Measurements from ENCODE around the gene RPN2. TPM values are rescaled to one million over a fixed set of nuclear protein-coding genes. Genes with fewer than 3 reads are reported as not detected.

Gene RPN2
- total and polyA plus RNA-seq, 10 of the 15 experiments (the other 5 are each of a cell fraction or from before 2014, with no cell fraction given), result 148 to 365 (median 228) TPM

- H3K9me3 ChIP-seq (replicated peaks; ENCODE audit: control insufficient read depth, insufficient read depth, low read length), result no peaks in the 10 kb centered on the region
- peaks cover 8% of the 10 kb centered on the region for H4K20me1 ChIP-seq (ENCODE audit: control insufficient read depth, insufficient read depth)
- H3K27ac ChIP-seq (ENCODE audit: control insufficient read depth, insufficient read depth), result no peak overlapping the region
- RAD21 ChIA-PET (ENCODE audit: unreplicated experiment), result no interaction called here
- in situ Hi-C loops (cut with MboI) (loop anchor here (5.0 kb wide), 1 partner anchor 333 kb away; no protein-coding TSS in a partner anchor), intact Hi-C loops (cut with micrococcal nuclease; ENCODE audit: unreplicated experiment) (loop anchor here (10.0 kb wide), 1 partner anchor 206 kb away; no protein-coding TSS in a partner anchor)
- SMC1A ChIA-PET (ENCODE audit: uncharacterized antibody, unreplicated experiment), result interaction anchor here (1.0 to 1.6 kb wide), 2 partner anchors 22 to 335 kb away, joined by 3 to 7 read pairs; no protein-coding TSS in a partner anchor
- 91% methylated on average over 16 of the region's 16 CpGs for WGBS (ENCODE audit: insufficient coverage, insufficient replicate concordance, low lambda C conversion rate, missing lambda C conversion rate)
- H3K36me3 ChIP-seq (ENCODE audit: control insufficient read depth in 2 of 2, insufficient read depth in 2 of 2, low read length in 1 of 2), result peaks cover 28 to 42% of the 10 kb centered on the region in 2 experiments
- H3K4me3 ChIP-seq, result no peak overlapping the region
- no peak overlapping the region for H2AFZ ChIP-seq (ENCODE audit: control insufficient read depth, low read depth, low read length)
- no peaks in the 10 kb centered on the region for H3K27me3 ChIP-seq (replicated peaks in 1 of 2; ENCODE audit: control insufficient read depth in 2 of 2, insufficient read depth in 2 of 2, low read length in 1 of 2)
- TF ChIP-seq SMC3 (IDR thresholded peaks at IDR 0.05; ENCODE audit: borderline replicate concordance, low read length) (no peak), IKZF2 (IDR thresholded peaks at IDR 0.05) (no peak), PKNOX1 (IDR thresholded peaks at IDR 0.05) (no peak), ZBTB11 (CRISPR knock-in tag; IDR thresholded peaks at IDR 0.05) (no peak), RB1 (IDR thresholded peaks at IDR 0.05; ENCODE audit: borderline replicate concordance) (no peak), BCLAF1 (IDR thresholded peaks at IDR 0.05) (no peak), ATF3 (IDR thresholded peaks at IDR 0.05; ENCODE audit: borderline replicate concordance, extremely low read depth, low read depth, low read length) (no peak)
- TF ChIP-seq, protein P1, sequence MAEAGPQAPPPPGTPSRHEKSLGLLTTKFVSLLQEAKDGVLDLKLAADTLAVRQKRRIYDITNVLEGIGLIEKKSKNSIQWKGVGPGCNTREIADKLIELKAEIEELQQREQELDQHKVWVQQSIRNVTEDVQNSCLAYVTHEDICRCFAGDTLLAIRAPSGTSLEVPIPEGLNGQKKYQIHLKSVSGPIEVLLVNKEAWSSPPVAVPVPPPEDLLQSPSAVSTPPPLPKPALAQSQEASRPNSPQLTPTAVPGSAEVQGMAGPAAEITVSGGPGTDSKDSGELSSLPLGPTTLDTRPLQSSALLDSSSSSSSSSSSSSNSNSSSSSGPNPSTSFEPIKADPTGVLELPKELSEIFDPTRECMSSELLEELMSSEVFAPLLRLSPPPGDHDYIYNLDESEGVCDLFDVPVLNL (IDR thresholded peaks at IDR 0.05; ENCODE audit: low read depth, low read length), result no peak
- TF ChIP-seq, protein P2, sequence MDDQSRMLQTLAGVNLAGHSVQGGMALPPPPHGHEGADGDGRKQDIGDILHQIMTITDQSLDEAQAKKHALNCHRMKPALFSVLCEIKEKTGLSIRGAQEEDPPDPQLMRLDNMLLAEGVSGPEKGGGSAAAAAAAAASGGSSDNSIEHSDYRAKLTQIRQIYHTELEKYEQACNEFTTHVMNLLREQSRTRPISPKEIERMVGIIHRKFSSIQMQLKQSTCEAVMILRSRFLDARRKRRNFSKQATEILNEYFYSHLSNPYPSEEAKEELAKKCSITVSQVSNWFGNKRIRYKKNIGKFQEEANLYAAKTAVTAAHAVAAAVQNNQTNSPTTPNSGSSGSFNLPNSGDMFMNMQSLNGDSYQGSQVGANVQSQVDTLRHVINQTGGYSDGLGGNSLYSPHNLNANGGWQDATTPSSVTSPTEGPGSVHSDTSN (IDR thresholded peaks at IDR 0.05; ENCODE audit: insufficient replicate concordance, low read depth, low read length), result no peak
- H3K9ac ChIP-seq (ENCODE audit: control insufficient read depth, insufficient read depth, low read length), result no peak overlapping the region
- FAIRE-seq, result no peak
- BruUV-seq (replicated peaks), result no TSS peak
- no peak for DNase-seq (ENCODE audit: low read depth, low spot score)
- H3K79me2 ChIP-seq (ENCODE audit: control insufficient read depth, insufficient read depth, low read length), result peaks cover 18% of the 10 kb centered on the region
- no peak for ATAC-seq
- no peaks in the 10 kb centered on the region for H3K4me1 ChIP-seq (ENCODE audit: control insufficient read depth, insufficient read depth, low read length)
- CTCF ChIA-PET, result interaction anchor here (0.7 to 13.5 kb wide), 4 partner anchors 9 to 808 kb away, joined by 3 to 200 read pairs (median 26); partner anchors contain the start of gene BLCAP
- no peak overlapping the region for H3K4me2 ChIP-seq (ENCODE audit: control insufficient read depth, insufficient read depth)
- POLR2A ChIA-PET, result no interaction called here
Observed at GRCh38 chr20:37198932-37199660, 20.0 kb downstream of the RPN2 start.
